ENCODE measurements around the gene IMMP2L. TPM values are rescaled to one million over a fixed set of nuclear protein-coding genes. Genes with fewer than 3 reads are reported as not detected.

IMMP2L gene
- total and polyA plus RNA-seq, 2 of the 13 experiments (the other 11 are each of a cell fraction or from before 2014, with no cell fraction given), result 7.8 to 16.9 TPM

DNA sequence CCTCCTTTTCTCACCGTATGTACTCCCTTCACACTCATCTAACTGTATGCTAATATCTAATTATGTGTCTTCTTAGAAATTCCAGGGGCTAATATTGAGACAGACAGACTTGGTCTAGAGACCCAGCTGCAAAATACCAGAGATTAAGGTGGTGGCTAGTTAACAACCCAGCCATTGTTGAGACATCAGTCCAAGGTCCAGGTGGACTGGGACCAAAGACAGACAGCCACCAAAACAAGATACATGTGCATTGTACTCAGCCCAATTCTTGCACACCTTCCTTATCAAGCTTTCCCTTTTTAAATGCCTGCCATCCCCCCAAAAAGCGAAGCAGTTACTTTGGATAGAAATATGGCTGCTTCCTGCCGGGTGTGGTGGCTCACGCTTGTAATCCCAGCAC, 514.7 kb downstream of the IMMP2L start:
- H3K36me3 ChIP-seq (replicated peaks in 1 of 2; ENCODE audit: control insufficient read depth in 1 of 2, insufficient read depth in 2 of 2, low read length in 2 of 2), result no peaks in the 10 kb centered on the region
- peak; percentile 75 for ATAC-seq
- DNase-seq (ENCODE audit: low spot score), result peak; percentile 30
- no peak overlapping the region for H2AFZ ChIP-seq (ENCODE audit: low read length)
- no TSS peak for BruUV-seq (replicated peaks)
- intact Hi-C loops (cut with micrococcal nuclease; ENCODE audit: unreplicated experiment), result loop anchor here (2.0 kb wide), 1 partner anchor 19 kb away; no protein-coding TSS in a partner anchor
- FAIRE-seq, result no peak
- H3K79me2 ChIP-seq (ENCODE audit: insufficient read depth, low read length), result no peaks in the 10 kb centered on the region
- H3K27ac ChIP-seq (ENCODE audit: extremely low read length, insufficient read depth, low read length), result no peak overlapping the region
- no peak overlapping the region for H3K9ac ChIP-seq (ENCODE audit: insufficient read depth, low read depth, low read length)
- no peak overlapping the region for H3K4me3 ChIP-seq (replicated peaks in 1 of 3; ENCODE audit: insufficient read depth in 1 of 3, low read depth in 2 of 3, low read length in 3 of 3)
- in situ Hi-C loops (cut with HindIII; ENCODE audit: extremely low pct_ligation_motif_present, low pct_unique_long_range_greater_than_20kb), result no loop called here
- H4K20me1 ChIP-seq (ENCODE audit: insufficient read depth, low read length), result no peaks in the 10 kb centered on the region
- CTCF ChIA-PET (ENCODE audit: low intra/inter-chr PET ratio, low total read pairs), result no interaction called here
- H3K27me3 ChIP-seq (ENCODE audit: control insufficient read depth in 1 of 2, insufficient read depth in 2 of 2, low read length in 2 of 2), result no peaks in the 10 kb centered on the region
- 40% methylated on average over 4 of the region's 4 CpGs for WGBS (ENCODE audit: low lambda C conversion rate)
- peaks cover 16% of the 10 kb centered on the region for H3K4me1 ChIP-seq (ENCODE audit: insufficient read depth, low read length)
- H3K9me3 ChIP-seq (ENCODE audit: low read length), result no peaks in the 10 kb centered on the region
- no peak overlapping the region for H3K4me2 ChIP-seq (ENCODE audit: low read depth, low read length)
- POLR2A ChIA-PET, result no interaction called here
- TF ChIP-seq ZNF672 (CRISPR knock-in tag; IDR thresholded peaks at IDR 0.05), result no peak
- no peak for TF ChIP-seq MBD4 (IDR thresholded peaks at IDR 0.05; ENCODE audit: borderline replicate concordance, low read length)
- TF ChIP-seq ZNF12 (CRISPR knock-in tag; IDR thresholded peaks at IDR 0.05), result no peak
- TF ChIP-seq DZIP1 (CRISPR knock-in tag; IDR thresholded peaks at IDR 0.05), result no peak
- TF ChIP-seq HMGXB4 (CRISPR knock-in tag; IDR thresholded peaks at IDR 0.05; ENCODE audit: borderline replicate concordance in 1 of 2, low read depth in 1 of 2), result no peak
- TF ChIP-seq SOX13 (IDR thresholded peaks at IDR 0.05), result no peak
- TF ChIP-seq SOX13 (CRISPR knock-in tag; conservative IDR thresholded peaks at IDR 0.05 in 1 of 2, IDR thresholded peaks at IDR 0.05 in 1 of 2), result peak in 1 of 2 experiments; percentile 65; a peak in 2 of 4 replicates
- no peak for TF ChIP-seq ZNF44 (CRISPR knock-in tag; IDR thresholded peaks at IDR 0.05)
- no peak for TF ChIP-seq SKI (IDR thresholded peaks at IDR 0.05; ENCODE audit: partially characterized antibody)
- TF ChIP-seq SIX4 (CRISPR knock-in tag; IDR thresholded peaks at IDR 0.05), result no peak
- no peak for TF ChIP-seq ZSCAN30 (CRISPR knock-in tag; IDR thresholded peaks at IDR 0.05)
- peak; percentile 24; the same call in 1 of the 2 replicates for TF ChIP-seq CEBPB (IDR thresholded peaks at IDR 0.05; ENCODE audit: borderline replicate concordance, low read depth, low read length)
- TF ChIP-seq HDAC1 (CRISPR knock-in tag; IDR thresholded peaks at IDR 0.05), result no peak
- TF ChIP-seq NCOR1 (IDR thresholded peaks at IDR 0.05; ENCODE audit: borderline replicate concordance, low read length), result 0 out of 2 replicates have a peak, but pooled peaks have one; percentile 17
- TF ChIP-seq SOX5 (CRISPR knock-in tag; IDR thresholded peaks at IDR 0.05; ENCODE audit: borderline replicate concordance), result peak; percentile 52; the same call in 1 of the 2 replicates
- no peak for TF ChIP-seq CCAR2 (optimal IDR thresholded peaks at IDR 0.05; ENCODE audit: low read depth, low read length)
- TF ChIP-seq, protein P1, sequence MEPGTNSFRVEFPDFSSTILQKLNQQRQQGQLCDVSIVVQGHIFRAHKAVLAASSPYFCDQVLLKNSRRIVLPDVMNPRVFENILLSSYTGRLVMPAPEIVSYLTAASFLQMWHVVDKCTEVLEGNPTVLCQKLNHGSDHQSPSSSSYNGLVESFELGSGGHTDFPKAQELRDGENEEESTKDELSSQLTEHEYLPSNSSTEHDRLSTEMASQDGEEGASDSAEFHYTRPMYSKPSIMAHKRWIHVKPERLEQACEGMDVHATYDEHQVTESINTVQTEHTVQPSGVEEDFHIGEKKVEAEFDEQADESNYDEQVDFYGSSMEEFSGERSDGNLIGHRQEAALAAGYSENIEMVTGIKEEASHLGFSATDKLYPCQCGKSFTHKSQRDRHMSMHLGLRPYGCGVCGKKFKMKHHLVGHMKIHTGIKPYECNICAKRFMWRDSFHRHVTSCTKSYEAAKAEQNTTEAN (CRISPR knock-in tag; conservative IDR thresholded peaks at IDR 0.05), result no peak
- TF ChIP-seq MIER3 (CRISPR knock-in tag; IDR thresholded peaks at IDR 0.05; ENCODE audit: borderline replicate concordance), result no peak
- TF ChIP-seq, protein P2, sequence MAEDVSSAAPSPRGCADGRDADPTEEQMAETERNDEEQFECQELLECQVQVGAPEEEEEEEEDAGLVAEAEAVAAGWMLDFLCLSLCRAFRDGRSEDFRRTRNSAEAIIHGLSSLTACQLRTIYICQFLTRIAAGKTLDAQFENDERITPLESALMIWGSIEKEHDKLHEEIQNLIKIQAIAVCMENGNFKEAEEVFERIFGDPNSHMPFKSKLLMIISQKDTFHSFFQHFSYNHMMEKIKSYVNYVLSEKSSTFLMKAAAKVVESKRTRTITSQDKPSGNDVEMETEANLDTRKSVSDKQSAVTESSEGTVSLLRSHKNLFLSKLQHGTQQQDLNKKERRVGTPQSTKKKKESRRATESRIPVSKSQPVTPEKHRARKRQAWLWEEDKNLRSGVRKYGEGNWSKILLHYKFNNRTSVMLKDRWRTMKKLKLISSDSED (CRISPR knock-in tag; IDR thresholded peaks at IDR 0.05), result no peak
- peak; percentile 14; the same call in 1 of the 2 replicates for TF ChIP-seq GATAD2A (CRISPR knock-in tag; IDR thresholded peaks at IDR 0.05)

Measured in HepG2 (cell line).